Midbrain (tissue), 1 donor: ENCODE results near the gene RAC3.

Experiments used
- DNase-seq: peaks from one replicate; lab custom pipeline; 2025; lab: John Stamatoyannopoulos, UW

The RAC3 gene

DNA sequence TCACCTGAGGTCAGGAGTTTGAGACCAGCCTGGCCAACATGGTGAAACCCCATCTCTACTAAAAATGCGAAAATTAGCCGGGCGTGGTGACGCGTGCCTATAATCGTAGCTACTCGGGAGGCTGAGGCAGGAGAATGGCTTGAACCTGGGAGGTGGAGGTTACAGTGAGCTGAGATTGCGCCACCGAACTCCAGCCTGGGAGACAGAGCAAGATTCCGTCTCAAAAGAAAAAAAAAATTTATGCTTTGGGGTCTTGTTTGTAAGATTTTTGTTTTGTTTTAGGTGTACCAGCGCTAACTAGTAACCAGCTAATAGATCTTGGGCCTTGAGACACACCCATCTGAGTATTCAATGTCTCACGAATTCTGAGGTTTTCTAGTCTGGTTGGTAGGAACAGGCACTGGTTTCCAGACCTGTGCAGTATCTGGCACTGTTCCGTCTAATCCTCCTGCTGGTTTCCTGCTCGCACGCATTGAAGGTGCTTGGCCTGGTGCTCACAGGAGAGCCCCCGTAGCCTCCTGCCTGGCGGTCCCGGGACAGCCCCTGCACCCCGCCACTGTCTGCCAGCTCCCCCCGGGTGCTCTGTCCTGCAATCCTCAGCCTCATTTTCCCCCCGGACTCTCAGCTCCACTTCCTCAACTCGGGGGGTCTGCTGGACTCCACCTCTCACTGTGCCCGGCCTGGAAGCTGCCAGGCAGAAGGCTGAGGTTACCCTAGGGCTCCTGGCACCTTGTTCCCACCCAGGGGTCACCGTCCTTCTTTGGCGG lies 44.7 kb downstream of the RAC3 start:
- DNase-seq = no peak

DNA sequence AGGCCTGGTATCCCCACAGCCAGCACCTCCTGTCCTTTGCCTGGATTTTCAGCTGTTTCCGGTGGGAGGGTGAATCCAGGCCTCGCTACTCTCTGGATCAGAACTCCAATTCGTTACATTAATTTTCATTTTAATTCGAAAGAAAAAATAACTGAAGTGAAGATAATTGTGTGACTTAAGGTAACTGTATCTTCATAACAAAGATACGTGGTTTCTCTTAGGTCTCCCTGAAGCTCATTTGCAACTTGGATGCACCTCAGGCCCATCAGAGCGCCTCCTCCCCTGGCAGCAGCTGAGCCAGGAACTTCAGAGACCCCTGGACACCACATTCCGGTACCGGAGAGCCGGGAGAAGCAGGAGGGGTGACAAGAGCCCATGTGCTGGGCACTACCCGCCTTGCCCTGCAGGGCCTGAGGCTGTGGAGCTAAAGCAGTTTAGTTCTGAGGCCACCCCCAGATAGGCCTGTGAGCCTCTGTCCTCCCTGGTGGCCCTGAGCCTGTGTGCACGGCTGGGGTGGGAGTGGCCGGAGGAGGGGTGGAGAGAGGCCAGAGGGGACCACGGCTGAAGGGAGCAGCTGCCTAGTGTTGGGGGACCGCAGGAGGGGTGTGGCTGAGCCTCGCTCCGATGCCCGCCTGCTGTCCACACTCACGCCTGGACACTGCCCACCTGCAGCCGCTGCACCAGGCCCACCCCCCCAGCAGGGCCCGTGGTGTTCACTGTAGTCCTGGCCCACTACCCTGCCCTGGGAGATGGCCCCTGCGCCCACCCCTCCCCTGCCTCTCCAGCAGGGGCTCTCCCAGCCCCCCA lies 45.5 kb downstream of the RAC3 start:
- DNase-seq = no peak

DNA sequence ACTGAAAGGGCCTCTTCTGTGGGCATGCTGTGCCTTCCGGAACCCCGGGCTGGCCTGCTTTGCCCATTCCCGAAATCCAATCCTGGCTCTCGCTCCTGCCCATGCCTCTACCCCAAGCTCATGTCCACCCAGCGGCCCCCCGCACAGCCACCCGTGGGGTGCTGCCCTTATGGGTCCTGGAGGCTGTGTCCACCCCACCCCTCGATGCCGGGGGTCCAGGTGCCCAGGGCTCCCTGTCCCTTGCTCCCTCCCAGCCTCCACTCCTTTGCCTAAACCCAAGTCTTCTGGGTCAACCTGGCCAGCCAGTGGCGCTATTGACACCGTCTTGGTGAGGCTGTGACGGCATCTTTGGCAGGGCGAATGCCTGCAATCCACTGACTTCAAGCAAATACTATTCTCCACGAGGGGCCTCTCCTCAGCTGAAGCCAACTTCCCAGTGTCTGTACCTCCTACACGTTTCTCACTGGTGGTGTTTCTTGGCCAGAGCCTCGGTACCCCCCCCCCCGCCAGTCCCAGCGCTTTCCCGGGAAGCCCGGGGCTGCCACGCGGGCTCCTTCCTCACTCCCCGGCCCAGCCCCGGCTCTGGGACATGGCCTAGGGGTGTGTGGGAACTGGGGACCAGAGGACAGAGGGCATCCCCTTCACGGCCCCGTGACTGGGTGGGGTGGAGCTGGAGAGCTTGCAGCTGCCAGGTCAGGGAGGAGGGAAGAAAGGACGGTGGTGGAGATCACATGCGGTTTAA lies 46.3 kb downstream of the RAC3 start:
- DNase-seq = no peak

DNA sequence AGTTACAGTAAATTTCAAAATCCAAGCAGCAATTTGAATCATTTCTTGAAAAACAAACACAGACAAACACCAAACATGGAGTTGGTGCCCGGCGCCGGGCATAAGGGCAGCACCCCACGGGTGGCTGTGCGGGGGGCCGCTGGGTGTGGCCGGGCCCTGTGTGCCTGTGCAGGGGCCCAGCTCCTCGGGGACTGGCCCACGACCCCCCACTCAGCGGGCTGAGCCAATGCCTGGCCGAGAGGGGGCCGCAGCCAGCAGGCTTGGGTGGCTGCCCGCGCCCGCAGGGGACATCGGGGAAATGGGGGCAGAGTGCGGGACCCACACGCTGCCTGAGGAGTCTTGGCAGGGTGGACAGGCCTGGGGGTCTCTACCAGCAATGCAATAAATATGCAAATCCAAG lies 47.0 kb downstream of the RAC3 start:
- DNase-seq = no peak

DNA sequence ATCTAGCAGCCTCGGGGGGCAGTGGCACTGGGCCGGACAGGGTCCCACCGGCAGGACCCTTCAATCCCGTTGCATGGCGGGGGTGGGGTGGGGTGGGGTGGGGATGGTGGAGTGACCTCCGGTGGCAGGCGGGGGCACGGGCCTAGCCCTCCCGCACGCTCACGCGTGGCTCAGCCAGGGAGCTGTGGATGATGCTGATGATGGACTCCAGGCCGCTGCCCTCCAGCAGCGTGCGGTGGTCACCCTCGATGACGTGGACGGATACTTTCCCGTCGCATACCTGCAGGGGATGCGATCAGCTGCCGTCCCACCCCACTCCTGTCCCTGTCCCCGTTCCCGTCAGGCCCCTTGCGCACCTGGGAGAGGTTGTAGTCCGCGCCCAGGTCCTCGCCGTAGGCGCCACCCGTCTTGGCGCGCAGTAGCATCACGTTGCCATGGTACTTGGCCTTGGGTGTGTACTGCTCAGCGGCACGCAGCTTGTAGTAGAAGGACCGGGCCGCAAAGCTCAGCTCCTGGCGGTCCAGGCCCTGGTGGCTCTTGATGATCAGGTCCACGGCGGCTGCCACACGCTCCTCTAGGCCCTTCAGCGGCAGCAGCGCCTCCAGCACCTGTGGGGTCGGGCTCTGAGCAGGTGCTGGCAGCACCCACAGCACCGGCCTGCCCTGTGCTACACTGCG lies 47.7 kb downstream of the RAC3 start:
- DNase-seq = no peak

DNA sequence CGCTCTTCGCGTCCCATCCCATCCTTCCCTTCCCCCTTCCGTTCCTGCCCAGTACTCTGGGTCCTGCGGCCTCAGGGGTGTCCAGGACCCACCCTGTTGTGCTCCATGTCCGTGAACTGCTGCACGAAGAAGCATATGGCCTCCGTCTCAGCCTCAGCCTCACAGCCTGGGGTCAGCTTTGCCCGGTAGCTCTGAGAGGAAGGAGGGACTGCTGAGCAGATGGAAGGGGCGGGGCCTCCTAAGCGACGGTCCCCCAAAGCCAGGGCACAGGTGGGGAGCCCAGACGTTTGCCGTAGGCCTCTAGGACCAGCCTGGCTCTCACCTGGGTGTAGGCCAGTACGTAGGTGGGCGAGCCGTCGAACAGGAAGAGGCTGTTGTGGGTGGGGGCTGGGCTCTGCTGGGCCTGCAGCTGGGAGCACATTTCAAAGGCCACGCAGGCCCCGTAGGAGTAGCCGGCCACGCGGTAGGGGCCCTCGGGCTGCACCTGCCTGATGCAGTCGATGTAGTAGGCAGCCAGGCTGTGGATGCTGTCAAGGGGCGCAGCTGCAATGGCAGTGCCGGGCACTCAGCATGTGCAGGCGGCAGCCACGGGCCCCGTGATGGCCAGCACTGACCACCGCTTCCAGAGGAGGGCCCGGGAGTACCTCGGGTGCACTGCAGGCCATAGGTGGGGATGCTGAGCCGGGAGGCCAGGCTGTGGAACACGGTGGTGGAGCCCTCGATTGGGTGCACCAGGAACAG lies 48.7 kb downstream of the RAC3 start:
- no peak for DNase-seq

DNA sequence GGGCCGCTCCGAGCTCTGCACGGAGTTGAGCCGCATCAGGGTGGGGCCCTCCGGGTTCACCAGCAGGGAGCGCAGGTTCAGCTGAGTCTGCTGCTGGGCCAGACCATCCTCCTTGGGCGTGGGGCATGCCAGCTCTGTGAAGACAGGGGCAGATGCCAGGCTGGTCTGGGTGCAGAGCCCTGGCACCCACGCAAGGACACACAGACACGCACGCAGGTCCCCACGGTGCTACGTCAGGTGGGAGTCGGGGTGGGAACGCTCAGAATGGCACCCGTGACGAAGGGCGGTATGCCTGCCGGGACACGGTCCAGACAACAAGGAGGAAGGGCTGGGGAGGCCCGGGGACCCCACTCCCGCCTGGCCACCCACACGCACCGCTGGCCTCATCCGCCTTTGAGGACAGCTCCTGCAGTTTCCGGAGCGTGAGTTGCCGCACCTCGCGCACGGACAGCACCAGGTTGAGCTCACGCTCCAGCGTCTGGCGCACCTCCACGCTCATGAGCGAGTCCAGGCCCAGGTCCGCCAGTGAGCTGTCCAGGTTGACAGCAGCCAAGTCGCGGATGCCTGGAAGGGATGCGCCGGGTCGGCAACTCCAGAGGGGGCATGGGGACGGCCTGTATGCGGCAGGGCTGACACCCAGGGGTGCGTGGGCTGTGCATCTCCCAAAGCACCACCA lies 49.4 kb downstream of the RAC3 start:
- no peak for DNase-seq

DNA sequence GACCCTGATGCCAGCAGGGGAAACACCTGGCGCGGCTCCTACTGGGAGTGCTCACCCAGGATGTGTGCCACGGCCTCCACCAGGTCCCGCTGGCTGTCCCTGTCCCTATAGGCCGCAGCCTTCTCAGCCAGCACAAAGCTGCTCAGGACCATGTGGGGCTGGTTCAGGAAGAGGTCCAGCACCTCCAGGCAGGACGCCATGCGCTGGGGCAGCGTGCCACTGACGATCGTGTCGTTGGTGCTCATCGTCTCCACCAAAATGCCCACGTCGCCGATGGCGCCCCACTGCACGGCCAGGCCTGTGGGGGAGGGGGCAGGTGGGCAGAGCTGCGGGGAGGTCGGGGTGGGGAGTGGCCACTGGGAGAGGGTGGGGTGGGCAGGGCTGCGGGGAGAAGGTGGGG lies 50.1 kb downstream of the RAC3 start:
- no peak for DNase-seq

DNA sequence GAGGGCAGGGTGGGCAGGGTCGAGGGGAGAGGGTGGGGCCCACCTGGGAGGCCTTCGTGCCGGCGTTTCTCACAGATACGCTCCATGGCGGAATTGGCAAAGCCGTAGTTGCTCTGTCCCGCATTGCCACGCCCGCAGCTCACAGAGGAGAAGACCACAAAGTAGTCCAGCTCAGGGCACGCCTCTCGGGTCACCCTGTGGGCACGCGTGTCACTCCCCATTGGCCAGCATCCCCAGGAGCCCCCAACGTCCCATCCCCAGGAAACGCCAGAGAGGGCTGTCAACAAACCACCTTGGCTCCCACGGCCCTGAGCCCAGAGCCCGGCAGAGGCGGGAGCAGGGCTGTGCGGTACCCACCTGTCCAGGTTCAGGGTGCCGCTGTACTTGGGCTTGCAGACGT lies 50.5 kb downstream of the RAC3 start:
- no peak for DNase-seq

DNA sequence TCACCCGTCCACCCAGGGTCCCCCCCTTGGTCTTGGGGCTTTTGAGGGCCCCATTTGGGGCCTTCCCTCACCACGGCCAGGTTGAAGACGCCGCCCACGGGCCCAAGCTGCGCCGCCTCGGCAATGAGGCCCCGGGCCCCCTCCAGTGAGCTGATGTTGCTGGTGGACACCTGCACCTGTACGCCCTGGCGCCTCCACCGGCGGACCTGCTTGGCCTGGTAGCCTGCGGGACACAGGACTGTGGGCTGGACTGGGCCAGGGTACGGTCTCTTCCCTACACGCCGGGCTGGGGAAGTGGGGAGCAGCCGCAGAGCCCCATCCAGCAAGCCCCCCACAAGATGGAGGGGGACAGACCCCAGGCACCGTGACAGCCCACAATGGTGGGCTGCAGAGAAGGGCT lies 51.0 kb downstream of the RAC3 start:
- no peak for DNase-seq

DNA sequence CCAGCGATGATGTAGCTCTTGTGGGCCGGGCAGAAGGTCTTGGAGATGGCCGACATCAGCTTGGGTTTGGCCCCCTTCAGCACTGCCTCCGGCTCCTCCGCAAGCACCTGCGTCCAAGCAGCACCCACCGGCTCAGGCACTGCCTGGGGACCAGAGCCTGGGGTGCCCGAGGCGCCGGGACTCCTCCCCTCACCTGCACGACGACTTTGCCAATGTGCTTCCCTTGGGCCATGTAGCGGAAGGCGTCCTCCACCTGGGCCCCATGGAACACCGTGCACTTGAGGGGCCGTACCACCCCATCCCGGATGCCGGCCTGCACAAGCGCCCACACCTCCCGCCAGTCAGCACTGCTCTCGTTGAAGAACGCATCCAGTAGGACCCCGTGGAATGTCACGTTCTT lies 51.5 kb downstream of the RAC3 start:
- DNase-seq = no peak
